NB4 (cell line): ENCODE measurements around the gene PANK2.
"Not testable (repeated sequence)": the region's sequence is repeated elsewhere in the genome, so short reads cannot be mapped to it uniquely, and the experiment has no call there.

Experiments
- DNase-seq: peaks from one replicate; pipeline ENCODE4 v3.0.0; 2010; ENCODE audit warnings: low read depth
- H3K4me3 ChIP-seq: one replicate; pipeline ENCODE4 v1.5.1; 2011; ENCODE audit warnings: mild to moderate bottlenecking, low read depth, low read length, moderate library complexity
- CTCF ChIP-seq: IDR thresholded peaks from one replicate; pipeline ENCODE4 v1.5.1; 2012; ENCODE audit warnings: low read depth, low read length
- MAX ChIP-seq: IDR thresholded peaks from 2 replicates; pipeline ENCODE4 v1.6.1; 2011; ENCODE audit warnings: low read depth, low read length
- MYC ChIP-seq: IDR thresholded peaks from 2 replicates; pipeline ENCODE4 v1.6.1; 2011; ENCODE audit warnings: low read depth, low read length
- POLR2A ChIP-seq: IDR thresholded peaks from 2 replicates; pipeline ENCODE4 v1.6.1; 2011; ENCODE audit warnings: mild to moderate bottlenecking; ENCODE audit not compliant: insufficient read length; ENCODE audit errors: extremely low read depth

The PANK2 gene

GRCh38 chr20:3901706-3902440 lies 12.7 kb downstream of the PANK2 start:
- TF ChIP-seq MAX (no peak), MYC (no peak), POLR2A (no peak), CTCF (no peak)
- H3K4me3 ChIP-seq: peak overlapping the region; percentile 12
- no peak for DNase-seq

GRCh38 chr20:3902446-3902845 lies 13.3 kb downstream of the PANK2 start:
- TF ChIP-seq POLR2A (no peak), CTCF (no peak), MYC (no peak), MAX (no peak)
- DNase-seq: no peak
- H3K4me3 ChIP-seq: no peak overlapping the region

- DNase-seq: no peak
- no peak for TF ChIP-seq MAX
- no peak overlapping the region for H3K4me3 ChIP-seq
These were observed 15.0 kb downstream of the PANK2 start for GRCh38 chr20:3904224-3904623.

- TF ChIP-seq CTCF (no peak), MYC (no peak), MAX (no peak), POLR2A (no peak)
- H3K4me3 ChIP-seq: no peak overlapping the region
These were observed 15.7 kb downstream of the PANK2 start for GRCh38 chr20:3904857-3905256.

GRCh38 chr20:3906744-3907721 lies 17.8 kb downstream of the PANK2 start:
- DNase-seq, H3K4me3 ChIP-seq: not testable (repeated sequence)

More at GRCh38 chr20:3904857-3905256, 15.7 kb downstream of the PANK2 start:
- no peak for DNase-seq

- no peak overlapping the region for H3K4me3 ChIP-seq
- no peak for TF ChIP-seq MAX
- TF ChIP-seq MYC: no peak
- no peak for TF ChIP-seq CTCF
- TF ChIP-seq POLR2A: no peak
- DNase-seq: no peak
These were observed 19.5 kb downstream of the PANK2 start for GRCh38 chr20:3908667-3909066.
